IPS DF 4.7 (cell line): ENCODE measurements around the gene OBSCN.
"Not testable (repeated sequence)": the region's sequence is repeated elsewhere in the genome, so short reads cannot be mapped to it uniquely, and the experiment has no call there.

Source experiments
- DNase-seq: peaks from one replicate; pipeline ENCODE4 v3.0.0-alpha.2; 2013; ENCODE audit warnings: low spot score; ENCODE audit errors: extremely low read depth

The OBSCN gene

DNA sequence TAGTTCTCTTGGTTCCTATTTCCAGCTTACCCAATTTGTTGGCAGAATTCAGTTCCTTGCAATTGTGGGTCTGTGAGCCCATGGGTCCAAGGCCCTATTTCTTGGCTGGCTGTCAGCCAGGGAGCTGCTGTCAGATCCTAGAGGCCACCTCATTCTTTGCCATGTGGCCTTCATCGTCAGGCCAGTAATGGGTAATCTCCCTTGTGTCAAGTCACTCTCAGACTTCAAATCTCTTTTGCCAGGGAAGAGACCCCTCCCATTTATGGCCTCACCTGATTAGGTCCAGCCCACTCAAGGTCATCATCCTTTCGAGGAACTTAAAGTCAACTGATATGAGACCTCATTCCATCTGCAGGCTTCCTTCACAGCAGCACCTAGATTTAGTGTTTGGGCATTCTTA, 17.9 kb downstream of the OBSCN start:
- no peak for DNase-seq

DNA sequence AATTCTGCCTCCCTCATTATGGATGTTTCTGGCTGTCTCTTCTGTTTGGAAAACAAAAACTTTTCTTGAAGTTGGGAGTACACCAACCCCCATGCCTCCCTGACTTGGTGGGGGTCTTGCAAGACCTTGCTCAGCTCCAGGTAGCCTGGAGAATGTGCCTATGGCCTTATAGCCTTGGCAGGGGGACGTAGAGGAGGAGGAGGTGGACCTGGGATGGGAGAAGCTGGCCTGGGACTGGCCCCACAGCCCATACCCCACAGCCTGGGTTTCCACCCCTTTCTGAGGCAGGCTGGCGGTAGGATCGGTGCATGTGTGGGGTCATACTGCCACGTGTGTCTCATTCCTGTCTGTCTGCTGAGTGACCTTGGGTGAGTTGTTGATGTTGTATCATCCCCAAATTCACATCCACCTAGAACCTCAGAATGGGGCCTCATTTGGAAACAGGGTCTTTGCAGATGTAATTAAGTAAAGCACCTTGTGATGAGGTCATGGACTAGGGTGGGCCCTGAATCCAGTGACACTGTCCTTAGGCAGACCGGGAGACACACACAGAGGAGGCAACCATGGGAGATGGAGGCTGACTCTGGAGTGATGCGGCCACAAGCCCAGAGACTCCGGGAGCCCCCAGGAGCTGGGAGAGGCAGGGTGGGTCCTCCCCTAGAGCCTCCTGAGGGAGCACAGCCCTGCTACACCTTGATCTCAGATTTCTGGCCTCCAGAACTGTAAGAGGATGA, 18.5 kb downstream of the OBSCN start:
- DNase-seq: no peak

DNA sequence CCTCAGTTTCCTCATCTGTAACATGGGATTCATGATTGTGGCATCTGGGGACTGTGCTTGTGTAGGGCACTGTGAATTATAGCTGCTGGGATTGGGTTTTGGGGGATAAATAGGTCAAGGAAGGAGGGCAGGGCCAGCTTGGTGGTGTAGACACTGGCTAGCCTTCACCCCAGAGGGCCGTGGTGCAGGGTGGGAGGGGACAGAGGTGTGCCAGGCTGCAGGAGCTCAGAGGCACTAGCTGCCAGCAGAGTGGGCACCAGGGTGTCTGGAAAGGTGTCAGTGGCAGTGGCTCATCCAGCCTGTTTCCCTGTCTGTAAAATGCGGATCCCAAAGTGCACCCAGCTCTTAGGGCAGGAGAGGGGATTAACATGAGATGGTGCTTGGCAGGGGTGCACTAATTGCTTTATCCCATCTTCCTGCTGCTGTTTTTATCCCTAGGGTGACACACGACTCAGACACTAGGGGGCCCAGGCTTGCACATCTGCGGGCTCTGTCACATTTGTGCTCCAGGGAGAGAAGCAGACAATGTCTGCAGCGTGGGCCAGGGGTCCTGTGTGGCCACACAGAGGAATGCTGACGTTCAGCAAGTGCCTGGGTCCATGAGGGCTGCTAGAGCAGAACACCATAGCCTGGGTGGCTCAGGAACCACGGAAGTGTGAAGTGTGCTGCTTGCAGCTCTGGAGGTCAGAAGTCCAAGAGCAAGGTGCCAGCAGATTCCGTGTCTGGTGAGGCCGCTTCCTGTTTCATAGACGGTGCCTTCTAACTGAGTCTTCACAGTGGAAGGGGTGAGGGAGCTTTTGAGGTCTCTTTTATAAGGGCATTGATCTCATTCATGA, 19.3 kb downstream of the OBSCN start:
- no peak for DNase-seq

DNA sequence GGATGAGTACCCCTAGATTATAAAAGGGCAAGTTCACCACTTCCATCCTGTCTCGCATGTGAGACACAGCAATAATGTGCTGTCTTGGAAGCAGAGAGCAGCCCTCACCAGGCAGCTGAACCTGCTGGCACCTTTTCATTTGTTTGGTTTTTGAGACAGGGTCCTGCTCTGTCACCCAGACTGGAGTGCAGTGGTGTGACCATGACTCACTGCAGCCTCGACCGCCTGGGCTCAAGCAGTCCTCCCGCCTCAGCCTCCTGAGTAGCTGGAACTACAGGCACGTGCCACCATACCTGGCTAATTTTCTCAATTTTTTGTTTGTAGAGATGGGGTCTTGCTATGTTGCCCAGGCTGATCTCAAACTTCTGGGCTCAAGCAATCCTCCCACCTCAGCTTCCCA, 20.3 kb downstream of the OBSCN start:
- not testable (repeated sequence) for DNase-seq

DNA sequence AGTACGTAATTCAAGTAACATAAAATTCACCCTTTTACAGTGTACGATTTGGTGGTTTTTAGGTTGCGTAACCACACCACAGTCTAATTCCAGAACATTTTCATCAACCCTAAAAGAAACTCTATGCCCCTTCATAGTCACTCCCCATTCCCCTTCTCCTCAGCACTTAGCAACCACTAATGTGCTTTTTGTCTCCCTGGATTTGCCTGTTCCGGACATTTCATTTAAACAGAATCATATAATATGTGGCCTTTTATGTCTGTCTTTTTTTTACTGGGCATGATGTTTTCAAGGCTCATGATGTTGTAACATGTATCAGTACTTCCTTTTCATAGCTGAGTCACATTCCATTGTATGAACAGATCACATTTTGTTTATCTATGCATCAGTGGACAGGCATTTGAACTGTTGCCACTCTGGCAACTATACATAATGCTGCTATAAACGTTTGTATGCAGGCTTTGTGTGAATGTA, 20.8 kb downstream of the OBSCN start:
- DNase-seq: no peak

DNA sequence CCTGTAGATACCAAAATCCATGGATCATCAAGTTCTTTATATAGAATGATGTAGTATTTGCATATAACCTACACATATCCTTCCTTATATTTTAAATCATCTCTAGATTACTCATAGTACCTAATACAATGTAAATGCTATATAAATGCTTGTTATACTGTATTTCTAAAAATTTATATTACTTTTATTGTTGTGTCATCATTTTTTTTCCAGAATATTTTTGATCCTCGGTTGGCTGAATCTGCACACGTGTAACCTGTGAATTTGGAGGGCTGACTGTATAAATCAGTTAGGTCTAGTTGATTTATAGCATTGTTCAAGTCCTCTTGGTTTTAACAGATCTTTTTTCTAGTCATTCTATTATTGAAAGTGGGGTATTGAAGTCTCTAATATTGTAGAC, 23.3 kb downstream of the OBSCN start:
- DNase-seq: no peak

DNA sequence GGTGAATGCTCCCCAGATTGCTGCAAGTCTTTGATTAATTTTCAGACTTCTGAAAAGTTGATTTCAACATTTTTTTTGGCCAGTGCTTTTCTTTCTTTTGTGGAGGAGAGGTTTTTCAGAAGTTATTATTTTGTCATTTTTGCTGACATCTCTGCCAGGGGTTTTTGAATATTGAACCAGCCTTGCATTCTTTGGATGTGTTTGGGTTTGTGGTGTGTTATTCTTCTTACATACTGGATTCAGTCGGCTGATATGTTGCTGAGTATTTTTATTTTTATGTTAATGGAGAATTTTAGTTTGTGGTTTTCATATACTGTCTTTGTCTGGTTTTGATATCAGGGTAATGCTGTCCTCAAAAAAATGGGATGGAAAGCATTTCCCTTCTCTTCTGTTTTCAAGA, 25.3 kb downstream of the OBSCN start:
- DNase-seq: no peak

DNA sequence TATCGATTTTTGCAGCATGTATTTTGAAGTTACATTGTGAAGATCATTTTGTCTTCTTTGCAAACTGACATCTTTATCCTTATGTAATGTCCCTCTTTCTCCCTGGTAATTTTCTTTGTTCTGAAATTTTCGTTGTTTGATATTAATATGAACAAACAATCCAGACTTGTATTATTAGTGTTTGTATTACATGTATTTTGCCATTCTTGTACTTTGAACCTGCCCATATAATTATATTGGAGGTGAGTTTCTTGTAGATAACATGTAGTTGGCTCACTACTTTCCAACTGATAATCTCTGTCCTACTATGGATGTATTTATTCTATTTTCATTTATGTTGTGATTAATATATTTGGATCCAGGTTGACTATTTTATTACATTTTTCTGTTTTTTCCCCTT, 27.1 kb downstream of the OBSCN start:
- DNase-seq: no peak

DNA sequence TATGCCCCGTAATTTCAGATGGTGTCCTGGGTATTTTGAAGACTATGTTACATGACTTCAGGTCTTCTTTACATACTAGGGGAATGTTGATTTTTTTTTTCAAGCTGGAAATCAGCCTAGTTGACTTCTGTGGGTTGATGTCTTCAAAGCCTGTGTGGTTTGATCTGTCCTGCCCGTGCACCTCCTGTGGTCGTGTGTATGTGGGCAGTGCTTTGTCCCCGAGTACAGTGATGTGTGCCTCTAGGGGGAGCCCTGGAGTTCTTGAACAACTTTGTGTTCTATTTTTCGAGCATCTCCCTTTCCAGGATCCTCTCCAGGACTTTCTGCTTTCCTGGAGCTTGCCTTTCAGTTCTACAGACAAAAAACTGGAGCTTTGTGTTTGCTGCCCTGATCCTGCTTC, 28.9 kb downstream of the OBSCN start:
- no peak for DNase-seq

DNA sequence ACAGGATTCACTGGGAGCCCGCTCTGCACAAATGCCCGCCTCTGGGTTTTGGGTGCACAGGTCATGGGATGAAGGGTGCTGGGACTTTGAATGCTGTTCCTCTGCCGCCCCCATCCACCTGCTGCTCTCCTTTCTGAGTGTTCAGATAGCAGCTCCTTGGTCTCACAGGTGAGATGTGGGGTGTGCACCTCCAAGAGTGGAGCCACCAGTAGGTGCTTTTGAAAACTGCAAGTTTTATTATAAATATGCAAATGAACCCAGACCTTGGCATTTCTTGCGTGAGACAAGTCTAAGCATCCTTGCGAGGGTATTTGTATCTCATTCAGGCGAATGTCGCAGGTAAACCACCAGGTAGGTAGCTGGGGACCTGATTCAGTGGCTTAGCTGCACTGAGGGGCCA, 30.2 kb downstream of the OBSCN start:
- DNase-seq: no peak

DNA sequence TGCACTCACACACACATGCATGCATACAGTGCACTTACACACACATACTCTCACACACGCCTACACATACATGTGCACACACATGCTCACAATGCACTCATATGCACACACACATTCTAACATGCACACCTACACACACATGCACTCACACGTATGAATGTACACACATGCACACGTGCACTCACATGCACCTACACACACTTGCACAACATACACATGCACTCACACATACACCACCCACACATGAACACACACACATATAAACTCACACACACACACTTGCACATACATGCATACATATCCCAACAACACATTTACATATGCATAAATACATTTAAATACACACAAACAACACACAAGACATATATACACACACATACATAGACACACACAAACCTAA, 30.6 kb downstream of the OBSCN start:
- DNase-seq: no peak

DNA sequence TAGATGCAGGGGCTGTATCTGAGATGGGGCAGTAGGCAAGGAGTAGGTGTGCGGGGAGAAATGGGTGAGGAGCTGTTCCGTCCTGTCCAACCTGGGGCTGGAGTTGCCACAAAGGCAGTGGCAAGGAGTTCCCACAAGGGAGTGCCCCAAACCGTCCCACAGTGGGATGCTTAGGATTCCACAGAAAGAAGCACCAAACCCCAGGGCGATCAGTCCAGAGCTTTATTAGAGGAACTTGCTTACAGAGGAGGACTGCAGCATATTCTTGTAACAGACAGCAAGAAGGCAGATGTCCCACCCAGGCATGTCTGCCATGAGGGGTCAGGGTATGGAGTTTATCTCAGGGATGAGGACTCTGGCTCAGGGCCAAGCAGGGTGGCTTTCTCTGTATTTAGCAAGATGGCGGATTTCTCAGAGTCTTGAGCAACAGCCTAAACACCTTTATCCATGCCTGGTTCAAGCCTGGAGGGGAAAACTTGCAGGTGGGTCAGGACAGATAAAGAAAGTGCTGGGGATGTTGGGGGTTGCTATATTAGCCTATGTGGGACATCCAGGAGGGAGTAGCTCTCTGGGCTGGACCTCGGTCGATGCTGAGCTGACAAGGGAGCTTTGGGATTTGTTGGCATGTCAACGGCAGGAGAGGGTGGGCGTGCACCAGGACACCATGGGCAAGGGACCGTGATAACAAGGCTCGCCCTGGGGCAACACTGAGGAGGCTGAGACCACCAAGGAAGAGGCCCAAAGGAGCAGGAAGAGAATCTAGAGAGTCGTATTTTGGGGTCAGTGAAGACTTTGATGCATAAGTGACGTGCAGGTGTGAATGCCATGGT, 32.8 kb downstream of the OBSCN start:
- no peak for DNase-seq

DNA sequence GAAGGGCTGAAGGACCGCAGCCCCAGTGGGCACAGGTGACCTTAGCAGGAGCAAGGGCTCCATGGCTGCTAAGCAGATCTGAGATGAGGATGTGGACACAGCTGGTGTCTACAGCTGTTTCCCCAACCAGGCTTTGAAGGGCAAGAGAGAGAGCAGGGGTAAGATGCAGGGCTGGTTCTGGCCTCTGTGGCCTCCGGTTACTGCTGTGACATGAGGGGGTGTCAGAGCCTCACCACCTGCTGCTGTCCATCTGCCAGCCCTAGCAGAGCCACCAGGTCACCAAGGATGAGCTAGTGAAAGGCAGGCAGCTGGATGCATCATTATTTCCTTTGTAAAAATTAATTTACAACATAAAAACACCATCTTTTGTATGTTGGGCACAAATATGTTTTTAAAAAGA, 33.4 kb downstream of the OBSCN start:
- no peak for DNase-seq

DNA sequence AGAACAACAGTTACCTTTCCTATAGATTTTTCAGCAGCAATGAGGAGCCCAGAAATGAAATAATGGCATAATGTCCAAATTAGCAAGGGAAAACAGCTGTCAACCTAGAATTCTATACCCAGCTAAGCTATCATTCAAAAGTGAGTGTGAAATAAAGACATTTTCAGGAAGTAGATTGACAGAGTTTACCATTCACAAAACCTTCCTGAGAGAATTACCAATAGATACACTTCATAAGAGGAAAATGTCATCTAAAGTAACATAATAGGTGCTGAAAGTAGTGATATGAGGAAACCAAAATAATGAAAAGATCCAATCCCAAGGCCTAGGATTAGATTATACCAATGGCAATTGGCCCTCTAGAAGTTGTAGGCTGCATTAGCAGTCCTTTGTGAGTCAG, 34.6 kb downstream of the OBSCN start:
- DNase-seq: no peak

DNA sequence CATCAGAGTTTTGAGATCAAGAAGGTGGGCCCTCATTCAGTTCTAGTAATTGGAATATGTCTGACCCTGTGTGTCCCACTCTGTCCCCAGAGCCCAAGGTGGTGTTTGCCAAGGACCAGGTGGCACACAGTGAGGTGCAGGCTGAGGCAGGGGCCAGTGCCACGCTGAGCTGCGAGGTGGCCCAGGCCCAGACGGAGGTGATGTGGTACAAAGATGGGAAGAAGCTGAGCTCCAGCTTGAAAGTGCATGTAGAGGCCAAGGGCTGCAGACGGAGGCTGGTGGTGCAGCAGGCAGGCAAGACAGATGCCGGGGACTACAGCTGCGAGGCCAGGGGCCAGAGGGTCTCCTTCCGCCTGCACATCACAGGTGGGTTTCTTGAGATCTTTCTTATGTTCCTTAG, 35.2 kb downstream of the OBSCN start:
- no peak for DNase-seq

DNA sequence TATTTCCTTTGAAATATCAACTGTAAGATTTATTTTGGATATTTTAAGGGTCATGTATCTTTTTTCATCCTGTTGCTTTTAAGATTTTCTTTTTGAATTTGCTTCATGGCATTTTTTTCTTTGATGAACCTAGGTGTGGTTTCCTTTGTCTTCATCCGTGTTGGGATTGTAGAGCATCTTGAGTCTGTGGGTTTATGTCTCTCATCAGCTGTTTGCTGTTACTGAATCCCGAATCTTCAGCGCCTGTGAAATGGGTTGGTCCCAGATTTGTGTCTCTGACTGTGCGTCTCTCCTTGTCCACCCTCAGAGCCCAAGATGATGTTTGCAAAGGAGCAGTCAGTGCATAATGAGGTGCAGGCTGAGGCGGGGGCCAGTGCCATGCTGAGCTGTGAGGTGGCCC, 36.1 kb downstream of the OBSCN start:
- DNase-seq: not testable (repeated sequence)

DNA sequence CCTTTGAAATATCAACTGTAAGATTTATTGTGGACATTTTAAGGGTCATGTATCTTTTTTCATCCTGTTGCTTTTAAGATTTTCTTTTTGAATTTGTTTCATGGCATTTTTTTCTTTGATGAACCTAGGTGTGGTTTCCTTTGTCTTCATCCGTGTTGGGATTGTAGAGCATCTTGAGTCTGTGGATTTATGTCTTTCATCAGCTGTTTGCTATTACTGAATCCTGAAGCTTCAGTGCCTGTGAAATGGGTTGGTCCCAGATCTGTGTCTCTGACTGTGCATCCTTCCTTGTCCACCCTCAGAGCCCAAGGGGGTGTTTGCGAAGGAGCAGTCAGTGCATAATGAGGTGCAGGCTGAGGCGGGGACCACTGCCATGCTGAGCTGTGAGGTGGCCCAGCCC, 37.3 kb downstream of the OBSCN start:
- no peak for DNase-seq

DNA sequence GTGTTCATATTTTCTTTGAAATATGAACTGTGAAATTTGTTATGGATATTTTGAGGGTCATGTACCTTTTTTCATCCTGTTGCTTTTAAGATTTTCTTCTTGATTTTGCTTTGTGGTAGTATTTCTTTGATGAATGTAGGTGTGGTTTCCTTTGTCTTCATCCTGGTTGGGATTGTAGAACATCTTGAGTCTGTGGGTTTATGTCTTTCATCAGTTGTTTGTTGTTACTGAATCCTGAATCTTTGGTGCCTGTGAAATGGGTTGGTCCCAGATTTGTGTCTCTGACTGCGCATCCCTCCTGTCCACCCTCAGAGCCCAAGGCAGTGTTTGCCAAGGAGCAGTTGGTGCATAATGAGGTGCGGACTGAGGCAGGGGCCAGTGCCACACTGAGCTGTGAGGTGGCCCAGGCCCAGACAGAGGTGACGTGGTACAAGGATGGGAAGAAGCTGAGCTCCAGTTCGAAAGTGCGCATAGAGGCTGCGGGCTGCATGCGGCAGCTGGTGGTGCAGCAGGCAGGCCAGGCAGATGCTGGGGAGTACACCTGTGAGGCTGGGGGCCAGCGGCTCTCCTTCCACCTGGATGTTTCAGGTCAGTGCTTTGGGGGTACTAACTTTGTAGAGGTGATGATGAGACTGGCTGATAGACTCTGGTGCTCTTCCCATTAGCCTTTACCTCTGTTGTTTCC, 38.5 kb downstream of the OBSCN start:
- DNase-seq: no peak

DNA sequence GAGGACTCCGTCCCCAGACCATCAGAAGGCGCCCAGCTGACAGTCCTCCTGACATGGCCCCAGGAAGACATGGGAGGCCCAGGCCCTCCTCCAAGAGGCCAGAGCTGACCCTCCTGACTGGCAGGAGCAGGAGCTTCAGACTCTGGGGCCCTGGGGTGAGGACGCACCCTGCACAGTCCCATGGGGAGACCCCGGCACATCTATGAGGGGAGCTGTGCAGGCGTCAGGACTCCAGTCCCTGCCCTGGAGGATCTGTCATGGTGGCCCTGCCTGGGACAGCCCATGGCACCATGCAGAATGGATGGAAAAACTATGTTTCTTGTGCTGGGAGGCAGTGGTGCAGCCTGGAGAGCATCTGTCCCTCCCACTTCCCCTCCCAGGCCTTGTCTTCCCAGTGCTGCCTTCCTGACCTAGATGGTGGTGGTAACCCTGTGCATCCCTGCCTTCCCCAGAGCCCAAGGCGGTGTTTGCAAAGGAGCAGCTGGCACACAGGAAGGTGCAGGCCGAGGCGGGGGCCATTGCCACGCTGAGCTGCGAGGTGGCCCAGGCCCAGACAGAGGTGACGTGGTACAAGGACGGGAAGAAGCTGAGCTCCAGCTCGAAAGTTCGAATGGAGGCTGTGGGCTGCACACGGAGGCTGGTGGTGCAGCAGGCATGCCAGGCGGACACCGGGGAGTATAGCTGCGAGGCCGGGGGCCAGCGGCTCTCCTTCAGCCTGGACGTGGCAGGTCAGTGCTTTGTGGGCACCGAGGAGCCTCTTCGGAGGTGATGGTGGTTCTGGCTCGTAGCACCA, 41.9 kb downstream of the OBSCN start:
- DNase-seq: no peak

DNA sequence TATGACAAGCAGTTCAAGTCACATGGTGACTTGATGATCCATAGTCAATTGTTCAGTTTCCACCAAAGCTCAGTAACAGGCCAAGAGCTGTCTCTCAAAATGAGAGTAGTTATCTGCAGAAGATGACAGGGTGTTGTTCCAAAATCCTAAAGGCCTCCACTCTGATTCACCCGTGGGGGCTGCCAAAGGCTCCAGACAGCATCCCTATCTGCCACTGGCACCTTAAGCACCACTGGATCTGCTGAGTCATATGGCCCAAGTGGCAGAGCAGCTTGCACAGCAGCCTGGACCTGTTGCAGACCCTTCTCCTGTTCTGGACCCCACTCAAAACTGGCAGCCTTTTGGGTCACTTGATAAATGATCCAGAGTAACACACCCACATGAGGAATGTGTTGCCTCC, 44.6 kb downstream of the OBSCN start:
- not testable (repeated sequence) for DNase-seq
